ENCODE measurements around the gene PARP4. TPM values are rescaled to one million over a fixed set of nuclear protein-coding genes. Genes with fewer than 3 reads are reported as not detected.
A peak's percentile ranks its signal among the peaks of the same experiment; 100 is the strongest.

Gene PARP4
- total and polyA plus RNA-seq, 2 of the 13 experiments (the other 11 are each of a cell fraction or from before 2014, with no cell fraction given), result 40.5 to 42.6 TPM

DNA sequence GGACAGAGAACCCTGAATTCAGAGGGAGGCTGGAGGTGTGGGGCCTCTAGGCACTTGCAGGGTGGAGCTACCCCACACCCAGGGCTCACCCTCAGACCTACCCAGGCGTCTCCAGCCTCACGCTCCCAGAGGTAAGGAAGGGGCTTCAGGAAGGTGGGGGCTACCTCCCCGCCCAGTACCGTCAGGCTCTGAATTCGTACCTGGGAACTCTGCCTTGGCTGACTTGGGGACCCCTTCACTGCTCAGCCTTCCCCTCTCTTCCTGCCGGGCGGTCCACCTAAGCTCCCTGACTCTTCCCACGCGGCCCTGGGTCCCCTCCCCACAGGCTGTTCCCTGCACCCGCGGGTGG lies 28.5 kb upstream of the PARP4 start (continued):
- TF ChIP-seq CBX2 (IDR thresholded peaks at IDR 0.05; ENCODE audit: low read depth, low read length), result no peak
- no peak for TF ChIP-seq CBX2 (CRISPR knock-in tag; IDR thresholded peaks at IDR 0.05; ENCODE audit: low read depth)
- TF ChIP-seq, protein P1, sequence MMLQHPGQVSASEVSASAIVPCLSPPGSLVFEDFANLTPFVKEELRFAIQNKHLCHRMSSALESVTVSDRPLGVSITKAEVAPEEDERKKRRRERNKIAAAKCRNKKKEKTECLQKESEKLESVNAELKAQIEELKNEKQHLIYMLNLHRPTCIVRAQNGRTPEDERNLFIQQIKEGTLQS (CRISPR knock-in tag; IDR thresholded peaks at IDR 0.05), result no peak
- TF ChIP-seq, protein P2, sequence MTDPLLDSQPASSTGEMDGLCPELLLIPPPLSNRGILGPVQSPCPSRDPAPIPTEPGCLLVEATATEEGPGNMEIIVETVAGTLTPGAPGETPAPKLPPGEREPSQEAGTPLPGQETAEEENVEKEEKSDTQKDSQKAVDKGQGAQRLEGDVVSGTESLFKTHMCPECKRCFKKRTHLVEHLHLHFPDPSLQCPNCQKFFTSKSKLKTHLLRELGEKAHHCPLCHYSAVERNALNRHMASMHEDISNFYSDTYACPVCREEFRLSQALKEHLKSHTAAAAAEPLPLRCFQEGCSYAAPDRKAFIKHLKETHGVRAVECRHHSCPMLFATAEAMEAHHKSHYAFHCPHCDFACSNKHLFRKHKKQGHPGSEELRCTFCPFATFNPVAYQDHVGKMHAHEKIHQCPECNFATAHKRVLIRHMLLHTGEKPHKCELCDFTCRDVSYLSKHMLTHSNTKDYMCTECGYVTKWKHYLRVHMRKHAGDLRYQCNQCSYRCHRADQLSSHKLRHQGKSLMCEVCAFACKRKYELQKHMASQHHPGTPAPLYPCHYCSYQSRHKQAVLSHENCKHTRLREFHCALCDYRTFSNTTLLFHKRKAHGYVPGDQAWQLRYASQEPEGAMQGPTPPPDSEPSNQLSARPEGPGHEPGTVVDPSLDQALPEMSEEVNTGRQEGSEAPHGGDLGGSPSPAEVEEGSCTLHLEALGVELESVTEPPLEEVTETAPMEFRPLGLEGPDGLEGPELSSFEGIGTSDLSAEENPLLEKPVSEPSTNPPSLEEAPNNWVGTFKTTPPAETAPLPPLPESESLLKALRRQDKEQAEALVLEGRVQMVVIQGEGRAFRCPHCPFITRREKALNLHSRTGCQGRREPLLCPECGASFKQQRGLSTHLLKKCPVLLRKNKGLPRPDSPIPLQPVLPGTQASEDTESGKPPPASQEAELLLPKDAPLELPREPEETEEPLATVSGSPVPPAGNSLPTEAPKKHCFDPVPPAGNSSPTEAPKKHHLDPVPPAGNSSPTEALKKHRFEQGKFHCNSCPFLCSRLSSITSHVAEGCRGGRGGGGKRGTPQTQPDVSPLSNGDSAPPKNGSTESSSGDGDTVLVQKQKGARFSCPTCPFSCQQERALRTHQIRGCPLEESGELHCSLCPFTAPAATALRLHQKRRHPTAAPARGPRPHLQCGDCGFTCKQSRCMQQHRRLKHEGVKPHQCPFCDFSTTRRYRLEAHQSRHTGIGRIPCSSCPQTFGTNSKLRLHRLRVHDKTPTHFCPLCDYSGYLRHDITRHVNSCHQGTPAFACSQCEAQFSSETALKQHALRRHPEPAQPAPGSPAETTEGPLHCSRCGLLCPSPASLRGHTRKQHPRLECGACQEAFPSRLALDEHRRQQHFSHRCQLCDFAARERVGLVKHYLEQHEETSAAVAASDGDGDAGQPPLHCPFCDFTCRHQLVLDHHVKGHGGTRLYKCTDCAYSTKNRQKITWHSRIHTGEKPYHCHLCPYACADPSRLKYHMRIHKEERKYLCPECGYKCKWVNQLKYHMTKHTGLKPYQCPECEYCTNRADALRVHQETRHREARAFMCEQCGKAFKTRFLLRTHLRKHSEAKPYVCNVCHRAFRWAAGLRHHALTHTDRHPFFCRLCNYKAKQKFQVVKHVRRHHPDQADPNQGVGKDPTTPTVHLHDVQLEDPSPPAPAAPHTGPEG (CRISPR knock-in tag; IDR thresholded peaks at IDR 0.05), result no peak

DNA sequence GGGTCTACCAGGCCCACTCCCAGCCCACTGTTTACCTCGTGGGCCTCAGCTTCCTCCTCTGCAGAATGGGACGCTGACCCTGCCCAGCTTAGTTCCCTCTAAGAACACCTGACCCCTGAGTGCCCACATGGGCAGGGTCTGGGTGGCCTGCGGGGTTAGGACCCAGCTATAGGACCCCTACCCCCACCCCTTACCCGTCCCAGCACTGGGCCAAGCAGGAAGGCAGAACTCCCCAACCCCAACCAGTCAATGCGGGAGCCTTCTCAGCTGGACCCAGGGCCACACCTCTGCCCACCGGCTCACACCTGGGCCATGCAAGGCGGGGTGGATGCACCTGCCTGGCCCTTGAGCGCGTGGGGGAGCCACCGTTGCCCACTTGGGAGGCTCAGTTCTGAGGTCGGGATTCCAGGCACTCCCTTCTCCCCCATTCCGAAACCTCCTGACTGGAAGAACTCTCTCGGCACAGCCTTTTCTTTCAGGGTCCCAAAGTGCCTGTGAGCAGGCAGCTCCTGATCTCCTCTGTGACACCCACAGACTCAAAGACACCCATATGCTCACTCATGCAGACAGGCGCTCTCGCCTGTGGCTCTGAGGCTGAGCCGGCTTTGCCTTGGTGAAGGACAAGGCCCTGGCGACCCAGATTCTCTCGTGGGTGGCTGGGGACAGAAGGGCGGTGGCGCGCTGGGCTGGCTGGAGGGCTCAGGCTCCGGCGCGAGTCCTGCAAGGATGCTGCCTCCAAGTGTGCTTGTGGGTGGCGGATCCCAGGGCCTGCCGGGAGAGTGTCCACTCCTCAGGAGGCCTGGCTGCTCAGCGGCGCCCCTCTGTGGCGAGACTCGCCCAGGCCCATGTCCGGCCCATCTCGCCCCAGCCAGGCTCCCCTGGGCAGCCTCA lies 27.9 kb upstream of the PARP4 start:
- no peaks in the 10 kb centered on the region for H3K79me2 ChIP-seq (ENCODE audit: insufficient read depth, low read length)
- H3K9me3 ChIP-seq (ENCODE audit: low read length), result no peaks in the 10 kb centered on the region
- peaks cover 0 to 12% of the 10 kb centered on the region in 2 experiments; a peak in 3 of 5 replicates for H3K27me3 ChIP-seq (ENCODE audit: control insufficient read depth in 1 of 2, insufficient read depth in 2 of 2, low read length in 2 of 2)
- FAIRE-seq (no peak), ATAC-seq (peak; percentile 90), DNase-seq (ENCODE audit: low spot score) (peak; percentile 2)
- H2AFZ ChIP-seq (ENCODE audit: low read length), result no peak overlapping the region
- H3K9ac ChIP-seq (ENCODE audit: insufficient read depth, low read depth, low read length), result no peak overlapping the region
- in situ Hi-C loops (cut with HindIII; ENCODE audit: extremely low pct_ligation_motif_present, low pct_unique_long_range_greater_than_20kb) (no loop called here), intact Hi-C loops (cut with micrococcal nuclease; ENCODE audit: unreplicated experiment) (no loop called here)
- H4K20me1 ChIP-seq (ENCODE audit: insufficient read depth, low read length), result no peaks in the 10 kb centered on the region
- H3K4me2 ChIP-seq (ENCODE audit: low read depth, low read length), result 0 out of 2 replicates have a peak overlapping the region, but pooled peaks have one; percentile 62
- ChIA-PET POLR2A (no interaction called here), CTCF (ENCODE audit: low intra/inter-chr PET ratio, low total read pairs) (no interaction called here)
- no peak overlapping the region for H3K27ac ChIP-seq (ENCODE audit: extremely low read length, insufficient read depth, low read length)
- peaks cover 8% of the 10 kb centered on the region; the same call in 1 of the 2 replicates for H3K4me1 ChIP-seq (ENCODE audit: insufficient read depth, low read length)
- H3K4me3 ChIP-seq (replicated peaks in 1 of 3; ENCODE audit: insufficient read depth in 1 of 3, low read depth in 2 of 3, low read length in 3 of 3), result peak overlapping the region in 1 of 3 experiments; percentile 65; a peak in 1 of 6 replicates
- 73% methylated on average over 4 of the region's 32 CpGs for WGBS (ENCODE audit: low lambda C conversion rate)
- BruUV-seq (replicated peaks), result no TSS peak
- no peaks in the 10 kb centered on the region for H3K36me3 ChIP-seq (replicated peaks in 1 of 2; ENCODE audit: control insufficient read depth in 1 of 2, insufficient read depth in 2 of 2, low read length in 2 of 2)
- TF ChIP-seq RAD21 (CRISPR knock-in tag; IDR thresholded peaks at IDR 0.05) (0 out of 2 replicates have a peak, but pooled peaks have one; percentile 16), FLYWCH1 (CRISPR knock-in tag; IDR thresholded peaks at IDR 0.05) (no peak), STAG1 (CRISPR knock-in tag; IDR thresholded peaks at IDR 0.05) (peak; percentile 50), CEBPB (IDR thresholded peaks at IDR 0.05; ENCODE audit: borderline replicate concordance, low read depth, low read length) (no peak)
- TF ChIP-seq, protein P3, sequence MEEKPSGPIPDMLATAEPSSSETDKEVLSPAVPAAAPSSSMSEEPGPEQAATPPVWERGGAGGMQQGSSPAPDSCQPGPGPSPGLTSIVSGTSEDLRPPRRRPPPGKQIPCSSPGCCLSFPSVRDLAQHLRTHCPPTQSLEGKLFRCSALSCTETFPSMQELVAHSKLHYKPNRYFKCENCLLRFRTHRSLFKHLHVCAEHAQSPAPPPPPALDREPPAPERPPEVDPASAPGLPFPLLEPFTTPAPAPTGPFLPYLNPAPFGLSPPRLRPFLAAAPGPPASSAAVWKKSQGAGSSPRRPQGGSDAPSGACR (CRISPR knock-in tag; IDR thresholded peaks at IDR 0.05), result no peak
- TF ChIP-seq, protein P4, sequence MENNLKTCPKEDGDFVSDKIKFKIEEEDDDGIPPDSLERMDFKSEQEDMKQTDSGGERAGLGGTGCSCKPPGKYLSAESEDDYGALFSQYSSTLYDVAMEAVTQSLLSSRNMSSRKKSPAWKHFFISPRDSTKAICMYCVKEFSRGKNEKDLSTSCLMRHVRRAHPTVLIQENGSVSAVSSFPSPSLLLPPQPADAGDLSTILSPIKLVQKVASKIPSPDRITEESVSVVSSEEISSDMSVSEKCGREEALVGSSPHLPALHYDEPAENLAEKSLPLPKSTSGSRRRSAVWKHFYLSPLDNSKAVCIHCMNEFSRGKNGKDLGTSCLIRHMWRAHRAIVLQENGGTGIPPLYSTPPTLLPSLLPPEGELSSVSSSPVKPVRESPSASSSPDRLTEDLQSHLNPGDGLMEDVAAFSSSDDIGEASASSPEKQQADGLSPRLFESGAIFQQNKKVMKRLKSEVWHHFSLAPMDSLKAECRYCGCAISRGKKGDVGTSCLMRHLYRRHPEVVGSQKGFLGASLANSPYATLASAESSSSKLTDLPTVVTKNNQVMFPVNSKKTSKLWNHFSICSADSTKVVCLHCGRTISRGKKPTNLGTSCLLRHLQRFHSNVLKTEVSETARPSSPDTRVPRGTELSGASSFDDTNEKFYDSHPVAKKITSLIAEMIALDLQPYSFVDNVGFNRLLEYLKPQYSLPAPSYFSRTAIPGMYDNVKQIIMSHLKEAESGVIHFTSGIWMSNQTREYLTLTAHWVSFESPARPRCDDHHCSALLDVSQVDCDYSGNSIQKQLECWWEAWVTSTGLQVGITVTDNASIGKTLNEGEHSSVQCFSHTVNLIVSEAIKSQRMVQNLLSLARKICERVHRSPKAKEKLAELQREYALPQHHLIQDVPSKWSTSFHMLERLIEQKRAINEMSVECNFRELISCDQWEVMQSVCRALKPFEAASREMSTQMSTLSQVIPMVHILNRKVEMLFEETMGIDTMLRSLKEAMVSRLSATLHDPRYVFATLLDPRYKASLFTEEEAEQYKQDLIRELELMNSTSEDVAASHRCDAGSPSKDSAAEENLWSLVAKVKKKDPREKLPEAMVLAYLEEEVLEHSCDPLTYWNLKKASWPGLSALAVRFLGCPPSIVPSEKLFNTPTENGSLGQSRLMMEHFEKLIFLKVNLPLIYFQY (CRISPR knock-in tag; IDR thresholded peaks at IDR 0.05; ENCODE audit: borderline replicate concordance), result peak; percentile 46; the same call in 1 of the 2 replicates
